Measurements from ENCODE around the gene RSPH9.
A peak's percentile ranks its signal among the peaks of the same experiment; 100 is the strongest.
"Not testable (repeated sequence)": the region's sequence is repeated elsewhere in the genome, so short reads cannot be mapped to it uniquely, and the experiment has no call there.

RSPH9 gene

GRCh38 chr6:43623880-43624785 lies 20.7 kb upstream of the RSPH9 start:
- Mint-ChIP-seq H3K4me3 (no peak overlapping the region), H3K4me1 (peaks cover 23 to 36% of the 10 kb centered on the region in 2 donors), H3K9me3 (no peaks in the 10 kb centered on the region), H3K36me3 (peaks cover 44 to 59% of the 10 kb centered on the region in 2 donors), H3K27ac (no peak overlapping the region), H3K27me3 (no peaks in the 10 kb centered on the region)
- ATAC-seq (replicated peaks), result no peak
- DNase-seq, result no peak

DNA sequence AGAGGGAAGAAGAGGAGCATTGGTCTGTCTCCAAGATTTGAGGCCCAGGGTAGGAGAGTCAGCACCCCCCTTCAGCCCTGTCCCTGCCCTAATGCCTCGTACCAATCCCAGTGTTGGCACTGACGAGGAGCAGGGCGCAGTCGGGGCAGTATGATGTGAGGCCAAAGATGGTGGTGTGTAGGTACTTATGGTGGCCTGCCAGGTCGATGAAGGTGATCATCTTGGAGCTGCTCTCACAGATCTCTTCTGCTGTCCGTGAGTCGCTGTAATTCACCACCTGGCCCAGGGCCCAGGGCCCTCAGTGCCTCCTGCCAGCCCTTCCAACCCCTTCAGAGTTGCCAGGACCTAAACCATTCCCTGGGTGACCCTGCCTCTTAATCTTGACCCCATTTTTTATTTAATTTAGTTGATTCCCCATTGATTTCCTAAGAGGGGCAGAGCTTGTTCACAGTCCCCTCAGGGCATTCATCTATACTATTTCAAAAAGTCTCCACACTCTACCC lies 20.0 kb upstream of the RSPH9 start:
- DNase-seq, result no peak
- Mint-ChIP-seq H3K27ac (peak overlapping the region; percentile 78), H3K36me3 (peaks cover 44 to 59% of the 10 kb centered on the region in 2 donors), H3K4me3 (no peak overlapping the region), H3K4me1 (peaks cover 23 to 33% of the 10 kb centered on the region in 2 donors), H3K9me3 (no peaks in the 10 kb centered on the region), H3K27me3 (no peaks in the 10 kb centered on the region)
- ATAC-seq (replicated peaks), result no peak

DNA sequence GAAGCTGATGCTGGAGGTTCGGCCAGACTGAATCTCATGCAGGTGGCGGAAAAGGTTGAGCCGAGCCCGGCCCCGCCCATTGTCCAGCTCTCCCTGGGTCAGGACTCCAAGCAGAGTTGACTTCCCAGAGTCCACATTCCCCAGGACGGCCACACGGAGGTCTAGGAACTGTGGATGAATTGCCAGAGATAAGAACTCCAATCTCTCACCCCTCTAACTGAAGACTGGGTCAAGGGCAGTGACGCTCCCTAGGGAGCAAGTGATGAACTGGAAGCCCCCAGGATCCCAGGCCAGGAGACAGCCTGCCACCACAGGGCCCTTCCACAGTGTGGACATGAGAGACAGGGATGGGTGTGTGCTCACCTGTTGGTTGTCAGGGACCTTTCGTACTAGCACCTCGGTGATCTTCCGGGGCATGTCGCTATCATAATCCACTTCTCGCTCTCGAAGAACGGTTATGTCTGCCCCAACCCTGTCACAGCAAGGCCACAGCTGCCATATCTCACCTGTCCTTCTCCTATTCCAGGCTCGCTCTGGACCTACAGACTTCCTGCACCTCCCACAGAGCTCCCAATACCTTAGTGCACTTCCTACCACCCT lies 19.3 kb upstream of the RSPH9 start:
- peaks cover 43 to 58% of the 10 kb centered on the region in 2 donors for H3K36me3 Mint-ChIP-seq
- no peaks in the 10 kb centered on the region for H3K27me3 Mint-ChIP-seq
- H3K4me3 Mint-ChIP-seq, result no peak overlapping the region
- H3K27ac Mint-ChIP-seq, result peak overlapping the region; percentile 78
- ATAC-seq (replicated peaks) (no peak), DNase-seq (no peak)
- peaks cover 28 to 37% of the 10 kb centered on the region in 2 donors for H3K4me1 Mint-ChIP-seq
- H3K9me3 Mint-ChIP-seq, result no peaks in the 10 kb centered on the region

- DNase-seq (no peak), ATAC-seq (replicated peaks) (no peak)
- Mint-ChIP-seq H3K36me3 (peaks cover 32 to 46% of the 10 kb centered on the region in 2 donors), H3K27ac (peak overlapping the region; percentile 86), H3K4me1 (peaks cover 30 to 38% of the 10 kb centered on the region in 2 donors), H3K27me3 (no peaks in the 10 kb centered on the region), H3K4me3 (peak overlapping the region; percentile 44 to 69), H3K9me3 (no peaks in the 10 kb centered on the region)
These were observed 17.6 kb upstream of the RSPH9 start for GRCh38 chr6:43627008-43627825.

DNA sequence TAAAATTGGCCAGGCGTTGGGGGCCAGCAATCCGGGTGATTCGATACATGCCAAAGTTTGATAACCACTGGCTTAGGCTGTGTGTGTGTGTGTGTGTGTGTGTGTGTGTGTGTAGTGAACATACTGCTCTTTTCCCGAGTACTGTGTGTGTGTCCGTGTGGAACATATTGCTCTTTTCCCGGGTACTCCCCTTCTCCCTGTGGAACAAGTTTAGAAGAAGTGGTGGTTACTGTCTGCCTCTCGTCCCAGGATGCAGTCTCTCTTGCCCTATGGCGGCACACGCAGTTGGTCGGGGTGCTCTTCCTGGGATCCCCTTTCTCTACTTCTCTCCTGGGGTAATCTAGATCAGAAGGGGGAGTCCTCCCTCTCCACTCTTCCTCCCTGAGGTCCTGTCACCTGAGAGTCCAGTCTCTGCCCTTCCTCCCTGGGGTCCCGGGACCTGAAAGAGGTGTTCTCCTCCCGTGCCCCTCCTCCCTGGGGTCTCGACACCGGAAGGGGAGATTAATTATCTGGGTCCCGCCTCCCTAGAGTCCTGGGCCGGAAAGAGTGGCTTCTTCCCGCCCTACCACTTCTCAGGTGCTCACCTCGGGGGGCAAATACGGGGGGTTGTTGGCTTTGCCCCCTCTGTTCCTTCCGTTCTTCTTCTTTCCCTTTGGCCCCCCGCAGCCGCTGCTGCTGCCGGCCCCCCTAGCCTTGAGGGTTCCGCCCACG lies 16.3 kb upstream of the RSPH9 start:
- peaks cover 26 to 37% of the 10 kb centered on the region in 2 donors for H3K36me3 Mint-ChIP-seq
- peaks cover 30 to 38% of the 10 kb centered on the region in 2 donors for H3K4me1 Mint-ChIP-seq
- H3K27me3 Mint-ChIP-seq, result no peaks in the 10 kb centered on the region
- H3K9me3 Mint-ChIP-seq, result no peaks in the 10 kb centered on the region
- ATAC-seq (replicated peaks) (peak; percentile 24 to 26), DNase-seq (peak; percentile 43)
- H3K4me3 Mint-ChIP-seq, result peak overlapping the region; percentile 100
- H3K27ac Mint-ChIP-seq, result peak overlapping the region; percentile 98

- ATAC-seq (replicated peaks), result peak; percentile 88
- Mint-ChIP-seq H3K27ac (peak within 1 kb of the TSS; percentile 98), H3K4me3 (peak within 1 kb of the TSS; percentile 100), H3K27me3 (no peaks in the 10 kb centered on the region), H3K9me3 (no peaks in the 10 kb centered on the region), H3K4me1 (peaks cover 31 to 38% of the 10 kb centered on the region in 2 donors), H3K36me3 (peaks cover 23 to 32% of the 10 kb centered on the region in 2 donors)
- DNase-seq, result peak; percentile 98
These were observed 15.7 kb upstream of the RSPH9 start, which contains the start of gene GTPBP2 for GRCh38 chr6:43629104-43629504. TSS of gene GTPBP2 (minus strand) at chr6:43629264. CDS start at chr6:43629162, 102 bp downstream.

- peak overlapping the region; percentile 100 for H3K4me3 Mint-ChIP-seq
- peak overlapping the region; percentile 98 for H3K27ac Mint-ChIP-seq
- H3K9me3 Mint-ChIP-seq, result no peaks in the 10 kb centered on the region
- peaks cover 29 to 41% of the 10 kb centered on the region in 2 donors for H3K4me1 Mint-ChIP-seq
- H3K36me3 Mint-ChIP-seq, result peaks cover 19 to 28% of the 10 kb centered on the region in 2 donors
- DNase-seq (peak; percentile 93), ATAC-seq (replicated peaks) (peak; percentile 76 to 80)
- no peaks in the 10 kb centered on the region for H3K27me3 Mint-ChIP-seq
These were observed 15.1 kb upstream of the RSPH9 start for GRCh38 chr6:43629505-43630300.

DNA sequence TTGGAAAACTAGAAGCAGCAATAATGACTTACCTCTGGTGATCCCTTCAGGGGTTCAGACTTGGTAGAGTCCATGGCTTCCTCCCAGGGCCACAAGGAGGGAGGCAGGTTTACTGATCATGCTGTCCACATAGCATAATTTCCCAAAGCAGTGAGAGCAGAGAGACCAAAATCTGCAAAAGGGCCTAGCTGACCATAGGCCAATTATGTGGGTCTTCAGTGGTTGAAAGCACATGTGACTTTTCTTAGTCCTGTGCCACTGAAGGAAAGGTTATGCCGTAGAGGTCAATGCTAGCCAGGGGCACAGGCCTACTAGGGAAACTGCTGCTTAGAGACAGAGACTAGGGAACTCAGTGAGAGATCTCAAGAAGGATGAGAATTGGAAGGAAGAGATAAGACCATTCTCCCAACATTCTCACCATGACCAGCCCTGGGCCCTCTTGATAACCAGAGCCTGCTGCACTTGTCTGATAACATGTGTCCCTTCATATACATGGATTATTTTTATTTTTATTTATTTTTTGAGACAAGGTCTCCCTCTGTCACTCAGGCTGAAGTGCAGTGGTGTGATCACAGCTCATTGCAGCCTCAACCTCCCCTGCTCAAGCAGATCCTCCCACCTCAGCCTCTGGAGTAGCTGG lies 13.7 kb upstream of the RSPH9 start:
- no peaks in the 10 kb centered on the region for H3K9me3 Mint-ChIP-seq
- H3K4me1 Mint-ChIP-seq, result peaks cover 35 to 48% of the 10 kb centered on the region in 2 donors
- H3K27ac Mint-ChIP-seq, result peak overlapping the region; percentile 76
- peak overlapping the region in 1 of 2 donors; percentile 25 for H3K4me3 Mint-ChIP-seq
- peaks cover 14 to 16% of the 10 kb centered on the region in 2 donors for H3K36me3 Mint-ChIP-seq
- DNase-seq, result no peak
- no peaks in the 10 kb centered on the region for H3K27me3 Mint-ChIP-seq
- ATAC-seq (replicated peaks), result no peak

- H3K27me3 Mint-ChIP-seq; H3K9me3 Mint-ChIP-seq; DNase-seq; H3K4me3 Mint-ChIP-seq; ATAC-seq (replicated peaks); H3K27ac Mint-ChIP-seq: not testable (repeated sequence)
- Mint-ChIP-seq H3K4me1 (peaks cover 26 to 47% of the 10 kb centered on the region in 2 donors), H3K36me3 (peaks cover 3 to 14% of the 10 kb centered on the region in 2 donors)
These were observed 11.8 kb upstream of the RSPH9 start for GRCh38 chr6:43633002-43633401.

DNA sequence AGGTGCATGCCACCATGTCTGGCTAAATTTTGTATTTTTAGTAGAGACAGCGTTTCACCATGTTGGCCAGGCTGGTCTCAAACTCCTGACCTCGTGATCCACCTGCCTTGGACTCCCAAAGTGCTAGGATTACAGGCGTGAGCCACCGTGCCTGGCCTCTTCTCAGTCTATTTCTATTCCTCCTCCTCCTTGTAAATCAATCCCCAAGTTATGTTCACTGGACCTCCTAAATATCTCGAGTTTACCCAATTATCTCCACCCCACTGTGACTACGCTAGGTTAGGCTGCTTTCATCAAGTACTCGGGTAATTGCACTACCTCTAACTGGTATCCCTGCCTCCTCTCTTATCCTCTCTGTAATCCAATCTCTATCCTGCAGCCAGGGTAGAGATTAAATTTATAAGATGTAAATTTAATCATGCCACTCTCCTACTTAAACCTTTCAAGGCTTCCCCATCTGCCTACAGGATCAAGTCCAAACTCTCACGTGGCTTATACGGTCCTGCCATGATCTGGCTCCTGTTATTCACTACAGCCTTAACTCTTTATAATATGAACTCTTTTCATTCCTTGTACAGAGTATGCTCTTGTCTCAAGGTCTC lies 10.0 kb upstream of the RSPH9 start:
- H3K27me3 Mint-ChIP-seq, result no peaks in the 10 kb centered on the region
- no peak for ATAC-seq (replicated peaks)
- peaks cover 28 to 51% of the 10 kb centered on the region in 2 donors for H3K4me1 Mint-ChIP-seq
- H3K36me3 Mint-ChIP-seq, result peaks cover 8 to 21% of the 10 kb centered on the region in 2 donors
- DNase-seq, result no peak
- no peaks in the 10 kb centered on the region for H3K9me3 Mint-ChIP-seq
- peak overlapping the region; percentile 94 to 99 for H3K4me3 Mint-ChIP-seq
- H3K27ac Mint-ChIP-seq, result no peak overlapping the region

DNA sequence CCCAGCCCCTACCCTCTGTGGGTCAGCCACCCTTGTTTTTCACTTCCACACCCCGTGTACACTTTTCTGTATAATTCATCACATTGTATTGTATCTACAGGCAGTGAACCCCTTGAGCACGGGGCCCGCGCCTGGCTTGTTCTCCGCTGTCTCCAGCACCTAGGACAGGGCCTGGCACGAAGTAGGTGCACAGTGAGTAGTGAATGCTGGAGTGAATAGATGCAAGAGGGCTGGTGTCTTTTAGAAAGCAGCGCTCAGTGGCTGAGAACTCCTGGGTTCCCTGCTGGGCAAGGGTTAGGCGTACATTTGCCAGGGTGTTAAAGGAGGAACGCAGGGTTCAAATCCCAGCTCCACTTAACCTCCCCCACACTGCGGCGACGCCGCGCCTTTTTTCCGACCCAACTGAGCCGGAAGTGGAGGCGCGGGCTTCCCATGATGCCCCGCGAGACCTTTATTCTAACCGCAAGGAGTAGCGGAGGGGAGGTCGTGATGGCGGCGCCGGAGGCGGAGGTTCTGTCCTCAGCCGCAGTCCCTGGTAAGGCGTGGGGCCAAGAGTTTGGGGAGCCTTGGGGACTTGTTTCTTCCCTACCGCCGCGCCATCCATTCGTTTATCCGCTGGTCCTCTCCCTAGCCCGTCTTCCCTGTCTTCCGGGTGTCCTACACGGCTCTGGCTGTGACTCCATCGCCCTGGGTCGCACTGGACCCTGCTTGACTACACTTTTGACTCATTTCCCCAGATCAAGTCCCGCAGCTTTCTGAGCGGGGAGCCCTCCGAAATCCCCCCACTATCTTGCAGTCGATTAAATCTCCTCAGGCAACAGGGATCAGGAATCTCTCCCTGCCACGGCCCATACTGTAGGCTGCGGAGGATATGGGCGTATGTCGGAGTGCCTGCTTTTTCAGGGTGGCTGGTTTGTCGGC lies 9.2 kb upstream of the RSPH9 start, which contains the start of gene MAD2L1BP:
MAD2L1BP (plus strand) TSS at position 454 of the 921 bp plus-strand sequence; CDS start at position 490, 36 bp downstream.
- peak; percentile 77 for DNase-seq
- ATAC-seq (replicated peaks), result peak; percentile 91
- H3K4me3 Mint-ChIP-seq, result peak within 1 kb of the TSS; percentile 94 to 99
- no peaks in the 10 kb centered on the region for H3K9me3 Mint-ChIP-seq
- no peaks in the 10 kb centered on the region for H3K27me3 Mint-ChIP-seq
- peak within 1 kb of the TSS; percentile 94 for H3K27ac Mint-ChIP-seq
- peaks cover 28 to 43% of the 10 kb centered on the region in 2 donors for H3K4me1 Mint-ChIP-seq
- H3K36me3 Mint-ChIP-seq, result peaks cover 16 to 29% of the 10 kb centered on the region in 2 donors

All from stimulated activated naive B cell treated with anti-CD40 and anti-IgM and Interleukin-4, amounts not matched to agents 10 μg/mL and 1 μg/mL and 100 μg/mL, for 72 hours (primary cell).